Sigmoid colon (tissue), 7 donors: ENCODE measurements around the gene BIVM. TPM values are rescaled to one million over a fixed set of nuclear protein-coding genes. Genes with fewer than 3 reads are reported as not detected.

Source experiments
- DNase-seq: peaks from one replicate; pipeline ENCODE4 v3.0.0-alpha.2; 2019
- H3K27ac ChIP-seq, 4 donors: fragments of 200-600 bp; sonication (generic); one replicate each; pipeline ENCODE4 v1.5.1; 2016 to 2019; ENCODE audit warnings: mild to moderate bottlenecking in 1 of 4
- H3K27me3 ChIP-seq, 3 donors: fragments of 200-600 bp; sonication (generic); one replicate each; pipeline ENCODE4 v1.5.1; 2019; ENCODE audit warnings: mild to moderate bottlenecking in 1 of 3
- H3K36me3 ChIP-seq, 4 donors: fragments of 200-600 bp; sonication (generic); one replicate each; pipeline ENCODE4 v1.5.1; 2016 to 2019
- H3K4me1 ChIP-seq, 4 donors: fragments of 200-600 bp; sonication (generic); one replicate each; pipeline ENCODE4 v1.5.1; 2017 to 2019
- H3K4me3 ChIP-seq, 4 donors: fragments of 200-600 bp; sonication (generic); one replicate each; pipeline ENCODE4 v1.5.1; 2017 to 2019; ENCODE audit warnings: mild to moderate bottlenecking in 2 of 4, moderate library complexity in 1 of 4
- H3K9me3 ChIP-seq, 4 donors: fragments of 200-600 bp in 3 of 4; sonication (generic) in 3 of 4; one replicate each; pipeline versions ENCODE4 v1.5.1 to v1.6.1; 2013 to 2019
- CTCF ChIP-seq, 4 experiments: fragments of 450-650 bp in 3 of 4; fragments of 200-600 bp in 1 of 4; IDR thresholded peaks; one replicate each; pipeline ENCODE4 v1.5.1; 2016 to 2019; ENCODE audit warnings: antibody characterized with exemption in 4 of 4, mild to moderate bottlenecking in 3 of 4, moderate library complexity in 2 of 4
- EP300 ChIP-seq, 4 donors: sonication (generic); formaldehyde crosslinking; IDR thresholded peaks; one replicate each; pipeline ENCODE4 v1.6.1; 2017; ENCODE audit warnings: antibody characterized with exemption in 4 of 4
- POLR2A ChIP-seq, 2 donors: fragments of 450-650 bp; IDR thresholded peaks; one replicate each; pipeline ENCODE4 v1.6.1; 2016; ENCODE audit warnings: antibody characterized with exemption in 2 of 2, mild to moderate bottlenecking in 2 of 2, moderate library complexity in 2 of 2
- POLR2AphosphoS5 ChIP-seq, 4 donors: sonication (generic); formaldehyde crosslinking; IDR thresholded peaks; one replicate each; pipeline ENCODE4 v1.6.1; 2017; ENCODE audit warnings: antibody characterized with exemption in 4 of 4
- WGBS, 2 donors: extraction: QIAGEN DNeasy Blood & Tissue Kit; methylation state at CpG; one replicate each; pipeline ENCODE4 v1.1.7; 2013; 5-methylcytosine and 5-hydroxymethylcytosine counted together
- intact Hi-C: fragments of 100-400 bp; cut with DNase I; formaldehyde crosslinking; loops from one replicate; pipeline ENCODE4 v1.15.1; 2023
- polyA plus RNA-seq, 3 donors: library from polyadenylated mRNA; stranded (reverse); fragments of 200-250 nt; gene quantifications; one replicate each; pipeline ENCODE4 v1.2.3, GENCODE V29; 2013
- total RNA-seq, 4 donors: library from RNA; depleted of rRNA; stranded (reverse); fragments of >200 nt; gene quantifications; one replicate each; pipeline ENCODE4 v1.1.0, GENCODE V29; 2016
- donor health status: healthy with polysubstance abuse.
- donor health status: Bipolar disorder and iron deficiency.
- donor health status: healthy.

BIVM gene
- total and polyA plus RNA-seq, 7 donors = 5.4 to 31.0 (median 14.8) TPM

- H3K4me1 ChIP-seq = peaks cover 0 to 15% (median 3%) of the 10 kb centered on the region in 4 donors
- intact Hi-C loops = no loop called here
- no peaks in the 10 kb centered on the region for H3K27me3 ChIP-seq
- no peak overlapping the region for H3K4me3 ChIP-seq
- H3K36me3 ChIP-seq = peaks cover 5 to 83% (median 40%) of the 10 kb centered on the region in 4 donors
- H3K27ac ChIP-seq = no peak overlapping the region
- no peak for DNase-seq
- WGBS, 2 donors = 61 to 66% methylated on average over 5 of the region's 5 CpGs
- H3K9me3 ChIP-seq = no peaks in the 10 kb centered on the region
- no peak for TF ChIP-seq POLR2AphosphoS5 (IDR thresholded peaks at IDR 0.05)
- no peak for TF ChIP-seq POLR2A (IDR thresholded peaks at IDR 0.05)
- TF ChIP-seq CTCF (IDR thresholded peaks at IDR 0.05) = no peak
- no peak for TF ChIP-seq EP300 (IDR thresholded peaks at IDR 0.05)
These were observed 71.2 kb downstream of the BIVM start for GRCh38 chr13:102869948-102870676.

GRCh38 chr13:102870677-102871415, 71.9 kb downstream of the BIVM start:
- H3K4me1 ChIP-seq = peaks cover 0 to 15% (median 3%) of the 10 kb centered on the region in 4 donors
- H3K27ac ChIP-seq = no peak overlapping the region
- peaks cover 5 to 83% (median 44%) of the 10 kb centered on the region in 4 donors for H3K36me3 ChIP-seq
- no peak for DNase-seq
- TF ChIP-seq CTCF (IDR thresholded peaks at IDR 0.05) (peak in 3 of 4 experiments; percentile 37 to 74 (median 47)), POLR2A (IDR thresholded peaks at IDR 0.05) (no peak)
- H3K27me3 ChIP-seq = no peaks in the 10 kb centered on the region
- no peak overlapping the region for H3K4me3 ChIP-seq
- H3K9me3 ChIP-seq = no peaks in the 10 kb centered on the region
- intact Hi-C loops = no loop called here
- 57 to 64% methylated on average over 22 of the region's 22 CpGs for WGBS, 2 donors

GRCh38 chr13:102872131-102872530, 73.2 kb downstream of the BIVM start:
- intact Hi-C loops = no loop called here
- Histone ChIP-seq H3K4me3 (no peak overlapping the region), H3K4me1 (peaks cover 0 to 15% (median 3%) of the 10 kb centered on the region in 4 donors), H3K27ac (no peak overlapping the region), H3K27me3 (no peaks in the 10 kb centered on the region), H3K36me3 (peaks cover 0 to 83% (median 41%) of the 10 kb centered on the region in 4 donors), H3K9me3 (no peaks in the 10 kb centered on the region)
- no peak for DNase-seq
- no peak for TF ChIP-seq POLR2A (IDR thresholded peaks at IDR 0.05)
- no peak for TF ChIP-seq POLR2AphosphoS5 (IDR thresholded peaks at IDR 0.05)
- TF ChIP-seq CTCF (IDR thresholded peaks at IDR 0.05) = no peak
- TF ChIP-seq EP300 (IDR thresholded peaks at IDR 0.05) = no peak
- WGBS, 2 donors = 88 to 92% methylated on average over 7 of the region's 7 CpGs

GRCh38 chr13:102872531-102872930, 73.6 kb downstream of the BIVM start:
- 63 to 65% methylated on average over 1 of the region's 1 CpG for WGBS, 2 donors
- TF ChIP-seq EP300 (IDR thresholded peaks at IDR 0.05) (no peak), POLR2AphosphoS5 (IDR thresholded peaks at IDR 0.05) (no peak), POLR2A (IDR thresholded peaks at IDR 0.05) (no peak), CTCF (IDR thresholded peaks at IDR 0.05) (no peak)
- H3K4me3 ChIP-seq = no peak overlapping the region
- intact Hi-C loops = no loop called here
- peaks cover 0 to 15% (median 3%) of the 10 kb centered on the region in 4 donors for H3K4me1 ChIP-seq
- H3K27ac ChIP-seq = no peak overlapping the region
- no peaks in the 10 kb centered on the region for H3K9me3 ChIP-seq
- no peaks in the 10 kb centered on the region for H3K27me3 ChIP-seq
- H3K36me3 ChIP-seq = peaks cover 0 to 83% (median 37%) of the 10 kb centered on the region in 4 donors
- DNase-seq = no peak
